Measurements from ENCODE around the gene HIF1AN. TPM values are rescaled to one million over a fixed set of nuclear protein-coding genes. Genes with fewer than 3 reads are reported as not detected.
A peak's percentile ranks its signal among the peaks of the same experiment; 100 is the strongest.

Gene HIF1AN
- total and polyA plus RNA-seq, 2 donors, result 14.4 to 15.4 TPM

DNA sequence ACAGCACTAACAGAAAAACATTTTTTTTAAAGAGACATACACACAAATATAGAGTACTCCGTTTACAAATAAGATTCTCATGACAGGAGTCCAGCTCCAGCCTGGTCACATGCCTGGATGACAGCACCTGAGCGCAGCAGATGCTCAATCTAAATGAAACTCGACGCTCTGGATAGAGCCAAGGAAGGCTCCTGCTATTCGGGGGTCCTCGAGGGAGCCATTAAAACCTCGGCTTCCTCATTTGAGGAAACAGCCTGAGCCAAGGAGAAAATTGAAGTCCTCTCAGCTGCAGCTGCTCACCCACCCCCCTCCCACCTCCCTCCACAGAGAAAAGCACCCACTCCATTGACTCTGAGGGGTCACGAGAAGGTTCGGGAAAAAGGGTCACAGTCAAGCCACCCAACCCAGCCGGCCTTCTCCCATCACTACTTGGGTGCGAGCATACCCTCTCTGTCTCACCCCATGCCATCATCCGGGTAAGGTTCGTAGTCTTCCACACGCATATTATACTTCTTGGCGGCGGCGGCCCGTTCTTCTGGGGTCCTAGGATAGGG lies 6.7 kb upstream of the HIF1AN start:
- no peak for DNase-seq (ENCODE audit: extremely low spot score)
- no peak overlapping the region for H3K27ac ChIP-seq (ENCODE audit: low read depth)
- WGBS, result 1% methylated on average over 18 of the region's 18 CpGs

DNA sequence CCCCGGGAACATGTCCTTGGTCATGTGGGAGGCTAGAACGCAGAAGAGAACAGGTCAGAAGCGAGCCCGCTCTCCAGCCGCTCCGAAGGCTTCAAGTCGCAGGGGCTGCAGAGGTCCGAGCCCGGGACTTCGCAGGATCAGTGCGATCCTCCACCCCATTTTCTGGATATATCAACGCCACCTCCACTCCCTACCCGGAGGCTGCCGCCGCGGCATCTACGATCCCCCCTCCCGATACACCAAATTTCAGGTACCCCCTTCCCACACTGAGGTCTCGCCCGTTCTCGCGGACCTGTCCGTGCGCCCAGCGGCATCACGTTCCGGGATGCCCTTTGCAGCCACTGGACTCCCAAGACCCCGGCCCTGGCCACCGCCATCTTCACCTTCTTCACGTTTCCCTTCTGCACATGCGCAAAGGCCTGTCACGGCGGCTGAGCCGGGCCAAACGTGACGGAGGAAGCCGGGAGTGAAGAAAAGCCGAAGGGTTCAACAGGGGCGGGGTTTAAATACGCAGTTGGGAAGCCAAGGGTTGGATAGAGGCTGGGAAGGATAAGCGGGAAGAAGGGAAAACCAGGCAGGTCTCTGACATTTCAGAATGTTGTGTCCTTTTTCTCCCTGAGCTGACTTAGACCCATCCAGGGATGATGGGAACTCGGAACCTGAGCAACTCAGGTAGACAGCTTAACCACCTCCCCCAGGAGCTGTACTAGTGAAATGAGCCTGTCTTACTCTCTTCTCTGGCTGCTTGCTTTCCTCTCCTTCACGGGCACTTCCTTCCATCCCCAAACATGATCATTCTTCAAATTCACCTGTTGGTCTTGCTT lies 6.1 kb upstream of the HIF1AN start, which contains the start of gene NDUFB8:
Gene NDUFB8 (minus strand): TSS at position 397 of the 824 bp plus-strand sequence. CDS start 20 bp downstream, at position 377.
- DNase-seq (ENCODE audit: extremely low spot score), result peak; percentile 87
- under 1% methylated on average over 43 of the region's 43 CpGs for WGBS
- Histone ChIP-seq H3K27ac (ENCODE audit: low read depth) (peak within 1 kb of the TSS; percentile 12), H3K4me1 (ENCODE audit: insufficient read depth) (no peaks in the 10 kb centered on the region), H3K36me3 (ENCODE audit: insufficient read depth) (no peaks in the 10 kb centered on the region), H3K4me3 (ENCODE audit: low read depth, low read length) (peak within 1 kb of the TSS; percentile 80)

More for the DNA sequence above, 6.7 kb upstream of the HIF1AN start:
- Histone ChIP-seq H3K4me3 (ENCODE audit: low read depth, low read length) (peak overlapping the region; percentile 80), H3K4me1 (ENCODE audit: insufficient read depth) (no peaks in the 10 kb centered on the region), H3K36me3 (ENCODE audit: insufficient read depth) (no peaks in the 10 kb centered on the region)

DNA sequence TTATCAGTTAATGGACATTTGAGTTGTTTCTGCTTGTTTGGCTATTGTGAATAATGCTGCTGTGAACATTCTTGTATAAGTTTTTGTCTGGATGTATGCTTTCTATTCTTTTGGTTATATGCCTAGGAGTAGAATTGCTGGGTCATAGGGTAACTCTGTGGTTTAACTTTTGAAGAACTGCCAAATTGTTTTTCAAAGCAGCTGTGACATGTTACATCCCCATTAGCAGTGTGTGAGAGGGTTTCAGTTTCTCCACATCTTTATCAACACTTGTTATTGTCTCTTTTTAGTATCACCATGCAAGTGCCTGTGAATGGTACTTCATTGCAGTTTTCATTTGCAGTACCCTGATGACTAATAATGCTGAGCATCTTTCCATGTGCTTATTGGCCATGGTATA lies 4.0 kb upstream of the HIF1AN start:
- DNase-seq (ENCODE audit: extremely low spot score), result no peak
- Histone ChIP-seq H3K36me3 (ENCODE audit: insufficient read depth) (no peaks in the 10 kb centered on the region), H3K27ac (ENCODE audit: low read depth) (no peak overlapping the region), H3K4me3 (ENCODE audit: low read depth, low read length) (no peak overlapping the region), H3K4me1 (ENCODE audit: insufficient read depth) (no peaks in the 10 kb centered on the region)

DNA sequence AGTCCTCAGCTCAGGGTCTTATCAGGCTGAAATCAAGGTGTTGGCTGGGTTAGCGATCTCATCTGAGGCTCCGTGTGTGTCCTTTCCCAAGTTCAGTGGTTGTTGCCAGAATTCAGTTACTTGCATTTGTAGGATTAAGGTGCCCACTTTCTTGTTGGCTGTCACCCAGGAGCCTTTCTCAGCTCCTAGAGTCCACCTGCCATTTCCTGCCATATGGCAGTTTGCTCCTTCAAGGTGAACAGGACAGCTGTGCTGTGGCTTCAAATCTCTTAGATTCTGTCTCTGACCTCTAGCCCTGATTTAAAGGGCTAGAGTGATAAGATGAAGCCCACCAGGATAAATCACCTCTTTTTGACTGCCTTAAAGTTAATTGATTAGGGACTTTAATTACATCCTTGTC lies 1.0 kb upstream of the HIF1AN start:
- H3K36me3 ChIP-seq (ENCODE audit: insufficient read depth), result peaks cover 1% of the 10 kb centered on the region
- 80% methylated on average over 2 of the region's 2 CpGs for WGBS
- H3K4me1 ChIP-seq (ENCODE audit: insufficient read depth), result no peaks in the 10 kb centered on the region
- no peak for DNase-seq (ENCODE audit: extremely low spot score)
- no peak overlapping the region for H3K27ac ChIP-seq (ENCODE audit: low read depth)
- H3K4me3 ChIP-seq (ENCODE audit: low read depth, low read length), result no peak overlapping the region

DNA sequence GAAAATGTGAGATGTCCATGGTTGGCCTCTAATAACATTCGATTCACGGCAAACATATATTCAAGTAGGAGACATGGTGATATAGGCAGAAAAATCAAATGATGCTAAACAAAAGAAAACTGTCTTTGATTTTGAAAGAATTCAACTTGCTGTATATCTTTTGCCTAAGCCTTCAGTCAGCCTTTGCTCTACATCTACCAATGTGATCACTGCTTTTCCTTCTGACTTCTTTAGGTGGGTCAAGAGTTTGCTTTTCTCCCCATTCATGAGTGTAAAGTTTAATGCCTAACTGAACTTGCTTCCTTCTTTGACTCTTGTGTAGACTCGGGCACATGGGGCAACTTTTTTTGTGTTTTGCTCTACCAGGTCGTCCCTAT lies 417 bp upstream of the HIF1AN start:
- DNase-seq (ENCODE audit: extremely low spot score), result no peak
- H3K36me3 ChIP-seq (ENCODE audit: insufficient read depth), result peaks cover 1% of the 10 kb centered on the region
- H3K4me3 ChIP-seq (ENCODE audit: low read depth, low read length), result no peak overlapping the region
- WGBS, result 50% methylated on average over 4 of the region's 4 CpGs
- no peaks in the 10 kb centered on the region for H3K4me1 ChIP-seq (ENCODE audit: insufficient read depth)
- H3K27ac ChIP-seq (ENCODE audit: low read depth), result no peak overlapping the region

DNA sequence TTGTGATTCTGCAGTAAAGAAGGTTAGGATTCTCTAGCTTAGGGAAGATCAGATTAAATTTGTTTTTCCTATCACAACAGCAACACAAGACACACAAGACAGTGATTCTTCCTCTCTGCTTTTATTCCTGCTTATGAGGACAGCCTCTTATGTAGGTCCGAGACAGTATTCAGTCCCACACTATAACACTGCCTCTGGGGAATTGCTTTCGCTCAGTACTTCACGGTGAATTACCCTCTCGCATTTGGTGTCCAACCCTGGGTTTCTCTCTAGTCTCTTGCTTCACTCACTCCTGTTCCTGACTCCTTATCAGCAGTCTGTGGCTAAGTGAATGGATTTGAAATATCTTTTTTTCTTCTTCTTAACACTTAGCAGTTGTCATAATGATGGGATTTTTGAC lies 1.7 kb downstream of the HIF1AN start:
- H3K27ac ChIP-seq (ENCODE audit: low read depth), result no peak overlapping the region
- no peaks in the 10 kb centered on the region for H3K4me1 ChIP-seq (ENCODE audit: insufficient read depth)
- H3K4me3 ChIP-seq (ENCODE audit: low read depth, low read length), result no peak overlapping the region
- DNase-seq (ENCODE audit: extremely low spot score), result no peak
- WGBS, result 92% methylated on average over 4 of the region's 4 CpGs
- H3K36me3 ChIP-seq (ENCODE audit: insufficient read depth), result peaks cover 1% of the 10 kb centered on the region

DNA sequence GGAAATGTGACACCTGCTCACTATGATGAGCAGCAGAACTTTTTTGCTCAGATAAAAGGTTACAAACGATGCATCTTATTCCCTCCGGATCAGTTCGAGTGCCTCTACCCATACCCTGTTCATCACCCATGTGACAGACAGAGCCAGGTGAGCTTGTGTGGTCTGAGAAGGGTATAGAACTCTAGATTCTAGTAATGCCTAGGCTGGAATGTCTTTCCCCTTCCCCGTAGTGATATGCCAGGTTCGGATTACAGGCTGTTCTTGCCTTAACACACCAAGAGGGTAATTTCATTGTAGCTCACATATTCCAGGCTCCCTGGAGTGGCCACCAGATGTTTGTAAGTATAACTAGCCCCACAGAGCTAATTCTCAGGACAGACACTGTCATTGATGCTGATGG lies 9.2 kb downstream of the HIF1AN start:
- 89% methylated on average over 5 of the region's 5 CpGs for WGBS
- Histone ChIP-seq H3K4me1 (ENCODE audit: insufficient read depth) (no peaks in the 10 kb centered on the region), H3K27ac (ENCODE audit: low read depth) (no peak overlapping the region), H3K36me3 (ENCODE audit: insufficient read depth) (peaks cover 4% of the 10 kb centered on the region), H3K4me3 (ENCODE audit: low read depth, low read length) (no peak overlapping the region)
- no peak for DNase-seq (ENCODE audit: extremely low spot score)

DNA sequence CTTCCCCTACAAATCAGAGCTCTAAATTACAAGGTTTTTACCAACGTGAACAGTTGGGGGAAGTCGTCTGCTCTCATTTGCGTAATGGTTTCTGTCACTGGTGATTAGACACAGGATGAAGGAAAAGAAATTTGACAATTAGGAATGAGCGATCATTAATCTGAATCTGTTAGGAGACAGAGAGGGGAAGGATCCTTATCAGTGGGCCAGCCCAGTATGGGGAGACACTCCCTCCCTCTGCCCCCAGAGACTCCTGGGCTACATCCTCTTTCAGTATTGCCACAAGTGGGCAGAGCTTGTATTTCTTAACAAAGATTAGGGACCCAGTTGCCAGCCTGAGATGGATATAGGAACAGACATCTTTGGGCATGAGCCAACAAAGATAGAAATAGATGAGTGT lies 15.5 kb downstream of the HIF1AN start:
- Histone ChIP-seq H3K36me3 (ENCODE audit: insufficient read depth) (no peaks in the 10 kb centered on the region), H3K4me1 (ENCODE audit: insufficient read depth) (no peaks in the 10 kb centered on the region), H3K27ac (ENCODE audit: low read depth) (no peak overlapping the region), H3K4me3 (ENCODE audit: low read depth, low read length) (no peak overlapping the region)
- no peak for DNase-seq (ENCODE audit: extremely low spot score)
- 64% methylated on average over 4 of the region's 4 CpGs for WGBS

DNA sequence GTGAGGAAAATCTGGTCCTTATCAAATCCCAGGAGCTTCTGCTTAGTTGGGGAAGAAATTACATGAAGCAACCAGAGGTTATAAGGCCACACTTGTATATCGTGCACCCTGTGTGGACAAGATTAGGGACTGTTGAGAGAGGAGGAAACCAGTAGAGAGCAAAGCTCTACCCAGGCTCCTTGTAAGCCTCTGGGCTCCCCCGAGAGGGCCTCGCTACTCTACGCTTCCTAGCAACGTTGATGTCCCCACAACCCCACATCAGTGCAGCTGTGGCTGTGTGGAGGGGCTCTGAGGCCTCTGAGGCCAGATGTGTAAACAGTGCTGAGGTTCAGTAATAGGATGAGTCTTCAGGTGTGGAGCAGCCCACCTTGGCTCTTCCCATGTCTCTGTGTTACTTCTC lies 16.0 kb downstream of the HIF1AN start:
- Histone ChIP-seq H3K36me3 (ENCODE audit: insufficient read depth) (no peaks in the 10 kb centered on the region), H3K4me1 (ENCODE audit: insufficient read depth) (no peaks in the 10 kb centered on the region), H3K4me3 (ENCODE audit: low read depth, low read length) (no peak overlapping the region), H3K27ac (ENCODE audit: low read depth) (no peak overlapping the region)
- DNase-seq (ENCODE audit: extremely low spot score), result no peak
- WGBS, result 54% methylated on average over 5 of the region's 5 CpGs

DNA sequence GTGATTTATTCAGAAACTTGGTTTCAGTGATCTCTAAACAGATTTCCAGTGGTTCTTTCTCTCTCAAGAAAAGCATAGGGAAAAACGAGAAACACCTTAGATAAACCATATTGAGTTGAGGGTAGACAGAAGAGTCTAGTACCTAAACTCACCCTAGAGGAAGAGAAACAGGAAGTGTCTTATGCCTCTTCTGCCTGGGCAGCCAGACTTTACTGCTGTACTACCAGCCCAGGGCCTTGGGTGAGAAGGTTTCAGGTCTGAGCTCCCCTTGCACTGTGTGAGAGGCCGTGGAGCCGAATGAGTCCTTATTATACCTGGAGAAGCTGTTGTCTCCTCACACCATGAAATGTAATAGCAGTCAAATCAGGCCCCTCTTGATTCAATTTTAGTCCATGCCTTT lies 18.2 kb downstream of the HIF1AN start:
- no peak overlapping the region for H3K4me3 ChIP-seq (ENCODE audit: low read depth, low read length)
- no peak for DNase-seq (ENCODE audit: extremely low spot score)
- H3K36me3 ChIP-seq (ENCODE audit: insufficient read depth), result peaks cover 2% of the 10 kb centered on the region
- 95% methylated on average over 3 of the region's 3 CpGs for WGBS
- no peaks in the 10 kb centered on the region for H3K4me1 ChIP-seq (ENCODE audit: insufficient read depth)
- no peak overlapping the region for H3K27ac ChIP-seq (ENCODE audit: low read depth)

DNA sequence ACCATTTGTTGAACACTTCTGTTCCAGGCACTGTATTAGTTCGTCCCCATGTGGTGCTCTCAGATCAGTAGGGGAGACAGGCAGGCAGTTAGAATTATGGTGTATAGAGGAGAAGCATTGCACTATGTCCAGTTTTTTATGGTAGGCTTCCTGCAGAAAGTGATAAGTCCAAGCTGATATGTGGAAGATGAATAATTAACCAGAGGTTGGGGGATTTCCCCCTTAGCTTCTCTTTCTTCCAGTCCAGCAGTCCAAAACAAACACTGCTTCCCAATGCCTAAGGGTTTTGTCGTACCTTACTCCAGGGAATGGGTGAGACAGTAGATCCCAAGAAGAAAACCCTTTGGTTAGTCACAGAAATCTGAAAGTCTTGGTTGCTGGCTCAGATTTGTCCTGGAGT lies 19.2 kb downstream of the HIF1AN start:
- H3K27ac ChIP-seq (ENCODE audit: low read depth), result no peak overlapping the region
- H3K36me3 ChIP-seq (ENCODE audit: insufficient read depth), result peaks cover 2% of the 10 kb centered on the region
- no peak for DNase-seq (ENCODE audit: extremely low spot score)
- no peaks in the 10 kb centered on the region for H3K4me1 ChIP-seq (ENCODE audit: insufficient read depth)
- no peak overlapping the region for H3K4me3 ChIP-seq (ENCODE audit: low read depth, low read length)
- 96% methylated on average over 2 of the region's 2 CpGs for WGBS

DNA sequence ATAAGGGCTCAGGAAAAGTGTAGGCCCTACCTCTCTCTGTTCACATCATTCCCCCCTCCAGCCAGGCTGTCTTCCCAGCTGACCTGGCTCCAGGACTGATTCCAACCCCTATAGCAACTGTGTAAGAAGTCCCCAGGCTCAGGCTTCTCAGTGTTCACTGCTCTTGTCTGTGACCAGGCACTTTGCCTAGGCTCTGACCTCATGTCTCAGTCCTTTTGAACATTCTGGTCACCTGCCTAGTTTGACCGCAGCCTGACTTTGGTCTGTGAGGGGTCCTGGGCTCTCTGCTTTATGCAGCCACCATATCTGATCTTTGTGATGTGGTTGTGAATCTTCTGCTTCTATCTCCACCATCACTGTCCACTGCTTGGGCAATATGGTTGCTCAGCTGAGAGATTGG lies 24.5 kb downstream of the HIF1AN start:
- Histone ChIP-seq H3K36me3 (ENCODE audit: insufficient read depth) (peaks cover 2% of the 10 kb centered on the region), H3K4me3 (ENCODE audit: low read depth, low read length) (no peak overlapping the region), H3K27ac (ENCODE audit: low read depth) (no peak overlapping the region), H3K4me1 (ENCODE audit: insufficient read depth) (no peaks in the 10 kb centered on the region)
- DNase-seq (ENCODE audit: extremely low spot score), result no peak
- WGBS, result 96% methylated on average over 1 of the region's 1 CpG

DNA sequence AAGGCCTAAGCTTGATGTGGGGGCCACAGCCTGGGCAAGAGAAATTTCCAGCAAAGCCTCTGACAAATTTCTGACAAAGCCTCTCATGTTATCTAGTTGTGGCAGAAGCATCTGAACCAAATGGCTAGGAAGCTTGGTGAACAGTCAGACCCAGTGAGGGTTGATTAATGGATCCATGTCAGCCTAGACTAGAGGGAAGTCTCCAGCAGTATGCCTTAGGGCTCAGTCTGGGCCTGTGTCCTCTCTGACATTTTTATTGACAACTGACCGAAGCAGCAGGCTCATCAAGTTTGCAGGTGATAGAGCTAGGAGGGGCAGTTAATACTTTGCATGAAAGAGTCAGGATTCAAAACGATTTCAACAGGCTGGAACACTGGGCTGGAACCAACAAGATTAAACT lies 25.3 kb downstream of the HIF1AN start:
- no peak for DNase-seq (ENCODE audit: extremely low spot score)
- no peak overlapping the region for H3K27ac ChIP-seq (ENCODE audit: low read depth)
- H3K36me3 ChIP-seq (ENCODE audit: insufficient read depth), result peaks cover 2% of the 10 kb centered on the region
- 59% methylated on average over 2 of the region's 2 CpGs for WGBS
- no peaks in the 10 kb centered on the region for H3K4me1 ChIP-seq (ENCODE audit: insufficient read depth)
- H3K4me3 ChIP-seq (ENCODE audit: low read depth, low read length), result no peak overlapping the region

DNA sequence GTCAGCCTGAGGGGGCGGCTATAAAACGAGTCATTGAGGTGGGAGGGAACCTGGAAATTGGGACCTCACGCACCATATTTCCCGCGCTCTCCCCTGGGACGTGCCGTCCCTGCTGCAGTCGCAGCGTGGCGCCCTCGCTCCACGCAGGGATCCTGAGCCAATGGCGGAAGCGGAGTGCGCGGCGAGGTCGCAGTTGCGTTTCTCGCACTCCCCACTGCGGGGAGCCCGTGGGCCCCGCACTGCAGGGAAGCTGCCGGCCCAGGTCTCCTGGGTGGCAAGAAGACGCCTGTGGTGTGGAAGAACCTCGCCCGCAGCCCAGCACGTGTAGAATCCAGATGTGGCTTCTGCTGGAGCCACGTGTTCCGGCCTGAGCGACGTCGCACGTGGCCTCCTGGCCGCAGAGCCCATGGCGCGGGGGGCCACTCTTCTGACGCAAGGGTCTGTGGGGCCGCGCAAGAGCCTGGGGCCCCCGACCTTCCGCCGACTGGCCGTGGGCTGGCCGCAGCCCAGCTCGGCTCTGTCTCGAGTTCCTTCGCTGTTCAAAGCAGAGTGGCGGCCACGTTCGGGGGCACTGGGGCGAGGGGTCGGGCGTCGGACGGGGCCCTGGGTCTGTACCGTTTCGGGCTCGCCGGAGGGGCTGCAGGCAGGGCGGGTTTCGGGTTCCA lies 26.4 kb downstream of the HIF1AN start:
- Histone ChIP-seq H3K4me1 (ENCODE audit: insufficient read depth) (no peaks in the 10 kb centered on the region), H3K27ac (ENCODE audit: low read depth) (no peak overlapping the region), H3K4me3 (ENCODE audit: low read depth, low read length) (no peak overlapping the region), H3K36me3 (ENCODE audit: insufficient read depth) (peaks cover under 1% of the 10 kb centered on the region)
- DNase-seq (ENCODE audit: extremely low spot score), result no peak
- 4% methylated on average over 62 of the region's 62 CpGs for WGBS

All from urinary bladder (tissue), 4 donors.